ENCODE data around the gene ZNF831.

ZNF831 gene

GRCh38 chr20:59179988-59180387 is 16.4 kb downstream of the ZNF831 start:
- DNase-seq (ENCODE audit: low read depth), result no peak

- no peak for DNase-seq (ENCODE audit: low read depth)
Observed at GRCh38 chr20:59181936-59182335, 18.3 kb downstream of the ZNF831 start.

- DNase-seq (ENCODE audit: low read depth), result no peak
Observed at GRCh38 chr20:59182401-59183044, 18.9 kb downstream of the ZNF831 start.

DNA sequence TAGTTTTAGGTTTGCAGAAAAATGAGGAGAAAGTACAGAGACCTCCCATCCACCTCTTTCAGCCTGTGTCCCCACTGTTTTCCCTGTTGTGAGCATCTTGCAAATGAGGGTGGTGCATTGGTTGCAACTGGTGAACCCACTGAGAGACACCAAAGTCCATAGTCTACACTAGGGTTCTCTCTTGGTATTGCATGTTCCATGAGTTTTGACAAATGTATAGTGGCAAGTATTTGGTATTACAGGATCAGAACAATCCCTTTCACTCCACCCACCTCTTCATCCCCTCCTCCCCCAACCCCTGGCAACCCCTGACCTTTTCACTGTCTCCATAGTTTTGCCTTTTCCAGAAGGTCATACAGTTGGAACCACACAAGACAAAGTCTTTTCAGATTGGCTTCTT is 20.1 kb downstream of the ZNF831 start:
- no peak for DNase-seq (ENCODE audit: low read depth)

GRCh38 chr20:59184880-59185447 is 21.3 kb downstream of the ZNF831 start:
- DNase-seq (ENCODE audit: low read depth), result no peak

DNA sequence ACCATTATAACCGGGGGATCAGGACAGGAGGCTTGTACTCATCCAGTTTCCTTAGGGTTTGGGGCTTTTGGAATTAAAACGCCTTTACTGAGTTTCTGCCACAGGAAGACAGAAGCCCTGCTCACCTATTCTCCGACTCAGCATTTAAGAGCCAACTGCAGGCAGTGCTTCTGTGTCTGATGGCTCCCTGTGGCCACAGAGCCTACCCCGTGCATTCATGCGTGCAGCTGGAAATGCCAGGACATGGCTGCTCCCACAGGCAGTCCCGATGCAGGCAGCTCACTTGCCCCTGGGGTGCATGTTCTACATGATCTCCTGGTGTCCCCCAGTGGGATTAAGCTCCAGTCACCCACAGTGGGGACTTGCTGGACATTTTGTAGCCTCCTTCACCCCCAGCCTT is 22.2 kb downstream of the ZNF831 start:
- DNase-seq (ENCODE audit: low read depth), result no peak

GRCh38 chr20:59190466-59190865 is 26.8 kb downstream of the ZNF831 start:
- no peak for DNase-seq (ENCODE audit: low read depth)

DNA sequence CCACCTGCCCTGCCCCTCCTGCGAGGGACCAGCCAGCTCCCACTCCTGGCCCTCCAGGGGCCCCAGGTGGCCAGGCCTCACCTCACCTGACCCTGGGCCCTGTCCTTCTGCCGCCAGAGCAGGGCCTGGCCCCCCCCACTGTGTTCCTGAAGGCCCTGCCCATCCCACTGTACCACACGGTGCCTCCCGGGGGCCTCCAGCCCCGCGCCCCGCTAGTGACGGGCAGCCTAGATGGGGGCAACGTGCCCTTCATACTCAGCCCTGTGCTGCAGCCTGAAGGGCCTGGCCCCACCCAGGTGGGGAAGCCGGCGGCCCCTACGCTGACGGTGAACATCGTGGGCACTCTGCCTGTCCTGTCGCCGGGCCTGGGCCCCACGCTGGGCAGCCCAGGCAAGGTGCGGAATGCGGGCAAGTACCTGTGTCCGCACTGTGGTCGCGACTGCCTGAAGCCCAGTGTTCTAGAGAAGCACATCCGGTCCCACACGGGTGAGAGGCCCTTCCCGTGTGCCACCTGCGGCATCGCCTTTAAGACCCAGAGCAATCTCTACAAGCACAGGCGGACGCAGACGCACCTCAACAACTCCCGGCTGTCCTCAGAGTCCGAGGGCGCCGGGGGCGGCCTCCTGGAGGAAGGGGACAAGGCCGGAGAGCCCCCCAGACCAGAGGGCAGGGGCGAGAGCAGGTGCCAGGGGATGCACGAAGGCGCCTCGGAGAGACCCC is 27.6 kb downstream of the ZNF831 start:
- DNase-seq (ENCODE audit: low read depth), result no peak

DNA sequence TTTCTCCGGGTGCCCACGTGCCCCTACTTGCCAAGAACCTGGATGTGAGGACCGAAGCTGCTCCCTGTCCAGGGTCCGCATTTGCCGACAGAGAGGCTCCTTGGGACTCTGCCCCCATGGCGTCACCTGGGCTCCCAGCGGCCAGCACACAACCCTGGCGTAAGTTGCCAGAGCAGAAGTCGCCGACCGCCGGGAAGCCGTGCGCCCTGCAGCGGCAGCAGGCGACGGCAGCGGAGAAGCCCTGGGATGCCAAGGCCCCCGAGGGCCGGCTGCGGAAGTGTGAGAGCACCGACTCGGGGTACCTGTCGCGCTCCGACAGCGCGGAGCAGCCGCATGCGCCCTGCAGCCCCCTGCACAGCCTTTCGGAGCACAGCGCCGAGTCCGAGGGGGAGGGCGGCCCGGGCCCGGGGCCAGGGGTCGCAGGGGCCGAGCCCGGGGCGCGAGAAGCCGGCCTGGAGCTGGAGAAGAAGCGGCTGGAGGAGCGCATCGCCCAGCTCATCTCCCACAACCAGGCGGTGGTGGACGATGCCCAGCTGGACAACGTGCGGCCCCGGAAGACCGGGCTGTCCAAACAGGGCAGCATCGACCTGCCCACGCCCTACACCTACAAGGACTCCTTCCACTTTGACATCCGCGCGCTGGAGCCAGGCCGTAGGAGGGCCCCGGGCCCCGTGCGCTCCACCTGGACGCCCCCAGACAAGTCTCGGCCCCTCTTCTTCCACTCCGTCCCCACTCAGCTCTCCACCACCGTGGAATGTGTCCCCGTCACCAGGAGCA is 28.3 kb downstream of the ZNF831 start:
- DNase-seq (ENCODE audit: low read depth), result no peak

- no peak for DNase-seq (ENCODE audit: low read depth)
Observed at GRCh38 chr20:59192533-59192896, 28.9 kb downstream of the ZNF831 start.

DNA sequence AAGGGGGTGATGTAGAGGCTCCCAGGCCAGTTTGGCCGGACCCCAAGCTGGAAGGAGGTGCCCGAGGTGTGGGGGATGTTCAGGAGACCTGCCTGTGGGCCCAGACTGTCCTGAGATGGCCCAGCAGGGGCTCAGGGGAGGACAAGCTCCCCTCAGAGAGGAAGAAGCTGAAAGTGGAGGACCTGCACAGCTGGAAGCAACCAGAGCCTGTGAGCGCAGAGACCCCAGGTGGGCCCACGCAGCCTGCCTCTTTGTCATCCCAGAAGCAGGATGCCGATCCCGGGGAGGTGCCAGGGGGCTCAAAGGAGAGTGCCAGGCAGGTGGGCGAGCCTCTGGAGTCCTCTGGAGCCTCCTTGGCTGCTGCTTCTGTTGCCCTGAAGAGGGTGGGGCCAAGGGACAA is 29.7 kb downstream of the ZNF831 start:
- DNase-seq (ENCODE audit: low read depth), result no peak

DNA sequence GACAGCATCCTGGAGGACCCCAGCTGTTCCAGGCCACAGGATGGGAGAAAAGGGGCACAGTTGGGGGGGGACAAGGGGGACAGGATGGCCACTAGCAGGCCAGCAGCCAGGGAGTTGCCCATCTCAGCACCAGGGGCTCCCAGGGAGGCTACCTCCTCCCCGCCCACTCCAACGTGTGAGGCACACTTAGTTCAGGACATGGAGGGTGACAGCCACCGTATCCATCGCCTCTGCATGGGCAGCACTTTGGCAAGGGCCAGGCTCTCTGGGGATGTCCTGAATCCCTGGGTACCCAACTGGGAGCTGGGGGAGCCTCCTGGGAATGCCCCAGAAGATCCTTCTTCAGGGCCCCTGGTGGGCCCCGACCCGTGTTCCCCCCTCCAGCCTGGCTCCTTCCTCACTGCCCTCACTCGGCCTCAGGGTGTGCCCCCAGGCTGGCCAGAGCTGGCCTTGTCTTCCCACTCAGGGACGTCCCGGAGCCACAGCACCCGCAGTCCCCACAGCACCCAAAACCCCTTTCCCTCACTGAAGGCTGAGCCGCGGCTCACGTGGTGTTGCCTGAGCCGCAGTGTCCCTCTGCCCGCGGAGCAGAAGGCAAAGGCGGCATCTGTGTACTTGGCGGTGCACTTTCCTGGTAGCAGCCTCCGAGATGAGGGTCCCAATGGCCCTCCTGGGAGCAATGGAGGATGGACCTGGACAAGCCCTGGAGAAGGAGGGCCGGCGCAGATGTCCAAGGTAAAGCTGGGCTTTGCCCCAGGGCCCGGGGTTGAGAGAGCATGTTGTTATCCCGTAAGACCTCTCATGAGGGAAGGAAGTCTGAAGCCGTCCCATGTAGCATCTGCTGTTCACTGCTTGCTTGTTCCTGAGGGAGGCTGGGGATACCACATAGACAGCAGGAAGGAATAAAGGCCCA is 30.7 kb downstream of the ZNF831 start:
- DNase-seq (ENCODE audit: low read depth), result no peak

GRCh38 chr20:59195316-59195993 is 31.8 kb downstream of the ZNF831 start:
- no peak for DNase-seq (ENCODE audit: low read depth)

GRCh38 chr20:59204165-59204894 is 40.7 kb downstream of the ZNF831 start:
- no peak for DNase-seq (ENCODE audit: low read depth)

GRCh38 chr20:59205044-59205443 is 41.4 kb downstream of the ZNF831 start:
- no peak for DNase-seq (ENCODE audit: low read depth)

DNA sequence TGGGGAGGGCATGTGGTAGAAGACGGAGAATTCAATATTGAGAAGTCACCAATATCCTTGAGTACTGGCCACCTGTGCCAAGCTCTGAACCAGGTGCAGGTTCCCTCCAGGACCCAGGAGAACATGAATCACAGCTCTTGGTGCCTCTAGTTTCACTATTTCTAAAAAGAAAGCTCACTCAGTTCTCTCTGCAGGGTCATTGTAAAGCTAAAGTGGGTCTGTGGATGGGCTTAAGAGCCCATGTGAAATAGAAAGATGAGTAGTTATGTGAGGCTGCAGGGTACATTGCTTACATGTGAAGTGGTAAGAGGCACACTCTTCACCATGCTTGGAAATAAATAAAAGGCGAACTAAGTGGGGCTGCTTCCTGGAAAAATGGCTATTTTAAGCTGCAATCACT is 43.6 kb downstream of the ZNF831 start:
- no peak for DNase-seq (ENCODE audit: low read depth)

GRCh38 chr20:59207742-59208357 is 44.2 kb downstream of the ZNF831 start:
- DNase-seq (ENCODE audit: low read depth), result peak; percentile 14

GRCh38 chr20:59210186-59210585 is 46.6 kb downstream of the ZNF831 start:
- DNase-seq (ENCODE audit: low read depth), result no peak

- no peak for DNase-seq (ENCODE audit: low read depth)
Observed at GRCh38 chr20:59211208-59211765, 47.7 kb downstream of the ZNF831 start.

GRCh38 chr20:59214073-59214472 is 50.5 kb downstream of the ZNF831 start:
- DNase-seq (ENCODE audit: low read depth), result no peak

All from CMK (cell line).